GM12878 (cell line): ENCODE data around the gene ARHGAP45. TPM values are rescaled to one million over a fixed set of nuclear protein-coding genes. Genes with fewer than 3 reads are reported as not detected.
A peak's percentile ranks its signal among the peaks of the same experiment; 100 is the strongest.

ENCODE experiments used
- ATAC-seq: fragments of 200-7000 bp; cut with Tn5 transposase; 3 replicates; pipeline ENCODE4 v1.9.1; 2020; ENCODE audit warnings: mild to moderate bottlenecking, moderate library complexity
- BruUV-seq: library from RNA; stranded (reverse); fragments of 400-500 nt; replicated peaks from 2 replicates; lab custom pipeline; 2021; lab: Mats Ljungman, UMichigan
- CTCF ChIA-PET: fragments of 300-600 bp; sonication (Branson Sonifier 250); formaldehyde crosslinking; extraction: SDS; loops from one replicate; lab custom pipeline; 2021; ENCODE audit warnings: inconsistent platforms; lab: Yijun Ruan, JAX
- POLR2A ChIA-PET: fragments of 350-600 bp; formaldehyde crosslinking; extraction: SDS; loops from one replicate; lab custom pipeline; 2021; ENCODE audit warnings: inconsistent platforms; lab: Charles Lee
- RAD21 ChIA-PET: fragments of 300-600 bp; sonication (Branson Sonifier 250); formaldehyde crosslinking; loops from one replicate; lab custom pipeline; 2023; ENCODE audit warnings: antibody characterized with exemption; ENCODE audit not compliant: unreplicated experiment; lab: Charles Lee
- SMC1A ChIA-PET: fragments of 300-600 bp; sonication (Branson Sonifier 250); formaldehyde crosslinking; loops from one replicate; lab custom pipeline; 2023; ENCODE audit not compliant: unreplicated experiment, uncharacterized antibody; lab: Charles Lee
- DNase-seq: peaks from one replicate; pipeline ENCODE4 v3.0.0-alpha.2; 2011; ENCODE audit warnings: low read depth, low spot score
- FAIRE-seq: peaks from 3 replicates; lab custom pipeline; 2011; peaks lifted over from hg19 to GRCh38; lab: Jason Lieb, UNC
- H2AFZ ChIP-seq: 2 replicates; pipeline ENCODE4 v1.6.0; 2011; ENCODE audit warnings: low read depth, low read length, control low read depth; ENCODE audit not compliant: control insufficient read depth
- H3K27ac ChIP-seq: 2 replicates; pipeline ENCODE4 v1.5.1; 2011; ENCODE audit warnings: control low read depth; ENCODE audit not compliant: control insufficient read depth, insufficient read depth
- H3K27me3 ChIP-seq, 2 experiments: replicated peaks in 1 of 2; 2 replicates each; pipeline versions ENCODE4 v1.6.0 to v1.6.1; 2011; ENCODE audit warnings: low read length in 1 of 2; ENCODE audit not compliant: control insufficient read depth in 2 of 2, insufficient read depth in 2 of 2
- H3K36me3 ChIP-seq, 2 experiments: 2 replicates each; pipeline ENCODE4 v1.5.1; 2011; ENCODE audit warnings: low read length in 1 of 2; ENCODE audit not compliant: control insufficient read depth in 2 of 2, insufficient read depth in 2 of 2
- H3K4me1 ChIP-seq: 2 replicates; pipeline ENCODE4 v1.6.1; 2011; ENCODE audit warnings: mild to moderate bottlenecking, low read length, moderate library complexity, mixed read lengths; ENCODE audit not compliant: control insufficient read depth, insufficient read depth
- H3K4me2 ChIP-seq: 2 replicates; pipeline ENCODE4 v1.6.0; 2011; ENCODE audit warnings: control low read depth; ENCODE audit not compliant: control insufficient read depth, insufficient read depth
- H3K4me3 ChIP-seq: fragments of 200-600 bp; sonication (generic); 2 replicates; pipeline ENCODE4 v1.5.1; 2016
- H3K79me2 ChIP-seq: 2 replicates; pipeline ENCODE4 v1.6.0; 2011; ENCODE audit warnings: low read length; ENCODE audit not compliant: control insufficient read depth, insufficient read depth
- H3K9ac ChIP-seq: 2 replicates; pipeline ENCODE4 v1.8.0; 2011; ENCODE audit warnings: low read length, control low read depth, mixed read lengths; ENCODE audit not compliant: control insufficient read depth, insufficient read depth
- H3K9me3 ChIP-seq: replicated peaks from 3 replicates; pipeline ENCODE4 v1.5.1; 2011; ENCODE audit warnings: mild to moderate bottlenecking, low read length; ENCODE audit not compliant: control insufficient read depth, insufficient read depth
- H4K20me1 ChIP-seq: 2 replicates; pipeline ENCODE4 v1.6.0; 2011; ENCODE audit not compliant: control insufficient read depth, insufficient read depth
- E2F8 ChIP-seq: fragments of 450-650 bp; IDR thresholded peaks from 2 replicates; pipeline ENCODE4 v1.6.1; 2018; ENCODE audit warnings: mild to moderate bottlenecking, low read depth, moderate library complexity; ENCODE audit not compliant: partially characterized antibody
- HDAC6 ChIP-seq: fragments of 200-600 bp; sonication (generic); IDR thresholded peaks from one replicate; pipeline ENCODE4 v1.8.0; 2017; ENCODE audit warnings: antibody characterized with exemption; ENCODE audit not compliant: unreplicated experiment
- KDM1A ChIP-seq: fragments of 200-600 bp; sonication (generic); IDR thresholded peaks from 2 replicates; pipeline ENCODE4 v1.6.1; 2016; ENCODE audit warnings: borderline replicate concordance
- STAT3 ChIP-seq: IDR thresholded peaks from 2 replicates; pipeline ENCODE4 v1.6.1; 2011; ENCODE audit warnings: low read depth, low read length, improper control_type of control experiment
- TAF1 ChIP-seq: IDR thresholded peaks from 2 replicates; pipeline ENCODE4 v1.6.1; 2011; ENCODE audit warnings: mild to moderate bottlenecking, low read depth, low read length, borderline replicate concordance
- WGBS: methylation state at CpG from one replicate; pipeline ENCODE4 v1.1.6; 2016; ENCODE audit warnings: low lambda C conversion rate; ENCODE audit not compliant: insufficient replicate concordance, insufficient coverage; ENCODE audit errors: missing lambda C conversion rate; 5-methylcytosine and 5-hydroxymethylcytosine counted together
- in situ Hi-C: fragments of 300-500 bp; cut with MboI; formaldehyde crosslinking; loops from 9 replicates; pipeline ENCODE4 v1.14.3; 2018; ENCODE audit warnings: mixed read lengths
- intact Hi-C: fragments of 100-400 bp; cut with micrococcal nuclease; formaldehyde crosslinking; loops from one replicate; pipeline ENCODE4 v1.14.2; 2022; ENCODE audit not compliant: unreplicated experiment
- polyA plus RNA-seq, 11 experiments: library from polyadenylated mRNA; depleted of rRNA in 4 of 11; unstranded in 6 of 11; stranded (reverse) in 5 of 11; fragments of >200 nt; fragmentation: Nextera tagmentation in 4 of 11; fragmentation: Illumina TruSeq in 1 of 11; extraction: Ambion mirVana in 4 of 11; extraction: Trizol in 1 of 11; gene quantifications; 1 replicate in 1 of 11; 2 replicates in 10 of 11; pipeline versions ENCODE4 v1.2.1 to v1.2.3, GENCODE V29; 2011 to 2016; ENCODE audit warnings: inconsistent platforms in 2 of 11, missing spikeins in 2 of 11, low read depth in 1 of 11
- total RNA-seq, 4 experiments: library from RNA; depleted of rRNA in 3 of 4; stranded (reverse); fragments of >200 nt in 3 of 4; fragmentation: Illumina TruSeq in 1 of 4; extraction: Trizol in 1 of 4; gene quantifications; 2 replicates each; pipeline versions ENCODE4 v1.2.1 to v1.2.3, GENCODE V29; 2013 to 2021

The ARHGAP45 gene
- total and polyA plus RNA-seq, 10 of the 15 experiments (the other 5 are each of a cell fraction or from before 2014, with no cell fraction given) = 1.4 to 151 (median 59.9) TPM

DNA sequence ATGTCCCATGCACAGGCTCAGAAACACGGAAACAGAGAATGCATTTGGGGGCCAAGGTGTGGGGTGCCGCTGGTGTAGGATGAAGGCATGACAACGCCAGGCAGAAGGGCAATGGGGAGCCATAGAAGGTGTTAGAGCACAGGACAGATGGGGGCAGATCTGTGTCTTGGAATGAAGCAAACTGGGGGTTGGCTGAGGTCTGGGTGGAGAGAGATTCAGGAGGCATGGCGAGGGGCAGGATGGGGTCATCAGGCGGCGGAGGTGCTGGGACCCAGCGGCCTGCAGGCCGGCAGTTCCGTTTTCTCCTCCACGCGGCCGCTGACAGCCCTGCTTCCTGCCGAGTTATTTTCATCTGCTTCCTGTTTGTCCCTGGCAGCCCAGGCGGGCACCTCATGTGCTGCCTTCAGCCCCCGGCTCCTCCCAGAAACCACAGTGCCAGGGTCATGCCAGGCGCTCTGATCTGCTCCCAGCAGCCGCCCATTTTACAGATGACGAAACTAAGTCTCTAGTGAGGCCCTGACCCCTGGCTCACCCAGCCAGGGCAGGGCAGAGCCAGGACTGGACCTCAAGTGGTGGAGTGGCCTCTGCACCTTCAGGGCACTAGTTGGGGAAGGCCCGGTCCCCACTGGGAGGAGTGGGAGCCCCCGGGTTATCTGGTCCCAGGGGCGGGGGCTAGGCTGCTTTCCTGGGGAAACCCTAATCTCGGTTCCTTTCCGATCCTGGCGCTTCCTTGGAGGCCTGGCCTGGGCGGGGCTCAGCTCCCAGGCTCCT is 2.2 kb downstream of the ARHGAP45 start (continued):
- peak; percentile 29 for TF ChIP-seq E2F8
- TF ChIP-seq, all 136 proteins: peak for 34

- no peak for FAIRE-seq
- Histone ChIP-seq H3K27ac (no peak overlapping the region), H3K9ac (no peak overlapping the region), H3K4me2 (peak overlapping the region; percentile 30; the same call in 1 of the 2 replicates), H4K20me1 (no peaks in the 10 kb centered on the region), H3K79me2 (peaks cover 46% of the 10 kb centered on the region), H3K27me3 (no peaks in the 10 kb centered on the region), H3K4me3 (no peak overlapping the region), H3K4me1 (peaks cover 17% of the 10 kb centered on the region), H2AFZ (no peak overlapping the region), H3K9me3 (no peaks in the 10 kb centered on the region), H3K36me3 (peaks cover 14 to 22% of the 10 kb centered on the region in 2 experiments)
- in situ Hi-C loops (no loop called here), intact Hi-C loops (no loop called here)
- BruUV-seq = no TSS peak
- ChIA-PET RAD21 (no interaction called here), POLR2A (no interaction called here), SMC1A (no interaction called here), CTCF (no interaction called here)
- TF ChIP-seq STAT3 (no peak), KDM1A (no peak), TAF1 (no peak), E2F8 (no peak), HDAC6 (no peak)
- 88% methylated on average over 21 of the region's 21 CpGs for WGBS
- ATAC-seq = no peak
- DNase-seq = no peak
Measured at GRCh38 chr19:1070576-1070930, 3.6 kb downstream of the ARHGAP45 start.
